ENCODE measurements around the gene ZNF423.
A peak's percentile ranks its signal among the peaks of the same experiment; 100 is the strongest.

ZNF423 gene

DNA sequence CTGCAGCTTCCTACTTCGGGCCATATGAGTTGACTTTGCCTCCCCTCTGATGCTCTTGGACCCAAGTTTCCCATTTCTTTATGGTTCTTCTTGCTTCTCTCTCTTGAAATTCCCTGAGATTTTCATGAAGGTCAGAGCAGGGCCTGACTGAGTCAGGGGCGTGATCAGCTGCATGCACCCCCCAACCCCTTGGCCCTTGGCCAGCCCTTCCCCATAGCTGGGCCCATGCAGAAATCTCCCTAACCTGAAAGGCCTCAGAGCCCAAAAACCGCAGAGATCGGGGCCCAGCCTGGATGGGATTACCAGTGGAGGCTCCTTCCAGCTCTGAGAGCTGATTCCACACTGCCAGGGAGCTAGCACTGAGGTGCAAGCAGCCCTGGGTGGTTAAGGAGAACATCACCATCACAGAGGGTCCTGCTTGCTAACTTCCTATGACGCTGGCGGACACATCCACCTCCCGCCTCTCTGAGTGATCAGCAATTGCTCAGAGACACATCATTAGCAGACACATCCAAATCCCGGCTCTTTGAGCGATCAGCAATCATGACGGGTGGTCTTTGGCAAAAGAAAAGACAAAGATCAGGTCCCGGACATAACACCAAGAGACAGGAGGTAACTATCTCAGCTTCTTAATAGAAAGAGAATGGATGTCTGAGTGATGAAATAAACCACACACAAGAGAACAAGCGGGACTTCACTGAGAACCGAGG is 320.9 kb downstream of the ZNF423 start:
- Histone ChIP-seq H3K36me3 (ENCODE audit: control insufficient read depth, insufficient read depth, low read length) (no peaks in the 10 kb centered on the region), H3K9ac (ENCODE audit: low read length) (no peak overlapping the region), H3K9me3 (ENCODE audit: control insufficient read depth, insufficient read depth, low read depth, low read length) (no peaks in the 10 kb centered on the region), H3K4me1 (ENCODE audit: control insufficient read depth, insufficient read depth, low read length) (peaks cover 17% of the 10 kb centered on the region), H3K27me3 (ENCODE audit: control insufficient read depth, insufficient read depth, low read length) (no peaks in the 10 kb centered on the region), H3K27ac (ENCODE audit: low read depth, low read length) (no peak overlapping the region), H3K4me3 (ENCODE audit: low read depth, low read length) (no peak overlapping the region)

DNA sequence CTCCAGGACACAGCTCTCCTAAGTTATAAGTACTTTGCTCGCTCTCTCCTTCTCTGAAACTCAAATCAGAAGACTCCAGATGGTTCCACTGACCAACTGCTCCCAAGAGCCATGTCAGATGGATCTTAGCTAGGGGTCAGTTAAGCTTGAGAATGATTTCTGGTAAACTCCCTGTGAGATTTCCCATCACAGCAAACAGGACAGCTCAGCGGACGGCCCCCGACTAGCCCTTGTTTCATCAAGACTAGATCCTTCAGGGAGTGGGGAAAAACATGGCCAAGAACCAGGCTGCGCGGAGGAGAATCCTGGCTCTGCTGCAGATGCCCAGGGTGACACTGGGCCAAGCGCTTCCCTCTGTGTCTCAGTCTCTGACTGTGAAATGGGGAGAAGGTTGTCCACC is 322.5 kb downstream of the ZNF423 start:
- Histone ChIP-seq H3K9ac (ENCODE audit: low read length) (no peak overlapping the region), H3K36me3 (ENCODE audit: control insufficient read depth, insufficient read depth, low read length) (no peaks in the 10 kb centered on the region), H3K4me1 (ENCODE audit: control insufficient read depth, insufficient read depth, low read length) (peaks cover 32% of the 10 kb centered on the region), H3K4me3 (ENCODE audit: low read depth, low read length) (no peak overlapping the region), H3K27ac (ENCODE audit: low read depth, low read length) (no peak overlapping the region), H3K27me3 (ENCODE audit: control insufficient read depth, insufficient read depth, low read length) (no peaks in the 10 kb centered on the region), H3K9me3 (ENCODE audit: control insufficient read depth, insufficient read depth, low read depth, low read length) (no peaks in the 10 kb centered on the region)

DNA sequence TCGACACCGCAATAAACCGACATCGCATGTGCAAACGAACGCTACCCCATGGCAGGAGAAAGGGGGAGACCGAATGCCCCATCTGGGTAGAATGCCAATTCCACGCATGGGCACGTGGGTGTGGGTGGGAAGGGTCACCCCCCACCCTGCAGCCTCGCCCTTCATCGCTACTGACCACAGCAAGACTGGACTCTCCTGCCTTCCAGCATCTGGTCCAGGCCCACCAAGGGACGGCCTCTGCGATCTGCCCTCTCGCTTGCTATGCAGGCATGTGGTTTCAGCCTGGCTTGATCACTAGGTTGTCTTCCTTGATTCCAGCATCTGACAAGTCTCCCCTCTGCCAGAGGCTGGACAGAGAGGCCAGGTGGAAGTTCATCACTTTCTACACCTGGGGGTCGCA is 323.0 kb downstream of the ZNF423 start:
- Histone ChIP-seq H3K9ac (ENCODE audit: low read length) (no peak overlapping the region), H3K27me3 (ENCODE audit: control insufficient read depth, insufficient read depth, low read length) (no peaks in the 10 kb centered on the region), H3K36me3 (ENCODE audit: control insufficient read depth, insufficient read depth, low read length) (no peaks in the 10 kb centered on the region), H3K4me1 (ENCODE audit: control insufficient read depth, insufficient read depth, low read length) (peaks cover 37% of the 10 kb centered on the region), H3K4me3 (ENCODE audit: low read depth, low read length) (no peak overlapping the region), H3K27ac (ENCODE audit: low read depth, low read length) (no peak overlapping the region), H3K9me3 (ENCODE audit: control insufficient read depth, insufficient read depth, low read depth, low read length) (no peaks in the 10 kb centered on the region)

DNA sequence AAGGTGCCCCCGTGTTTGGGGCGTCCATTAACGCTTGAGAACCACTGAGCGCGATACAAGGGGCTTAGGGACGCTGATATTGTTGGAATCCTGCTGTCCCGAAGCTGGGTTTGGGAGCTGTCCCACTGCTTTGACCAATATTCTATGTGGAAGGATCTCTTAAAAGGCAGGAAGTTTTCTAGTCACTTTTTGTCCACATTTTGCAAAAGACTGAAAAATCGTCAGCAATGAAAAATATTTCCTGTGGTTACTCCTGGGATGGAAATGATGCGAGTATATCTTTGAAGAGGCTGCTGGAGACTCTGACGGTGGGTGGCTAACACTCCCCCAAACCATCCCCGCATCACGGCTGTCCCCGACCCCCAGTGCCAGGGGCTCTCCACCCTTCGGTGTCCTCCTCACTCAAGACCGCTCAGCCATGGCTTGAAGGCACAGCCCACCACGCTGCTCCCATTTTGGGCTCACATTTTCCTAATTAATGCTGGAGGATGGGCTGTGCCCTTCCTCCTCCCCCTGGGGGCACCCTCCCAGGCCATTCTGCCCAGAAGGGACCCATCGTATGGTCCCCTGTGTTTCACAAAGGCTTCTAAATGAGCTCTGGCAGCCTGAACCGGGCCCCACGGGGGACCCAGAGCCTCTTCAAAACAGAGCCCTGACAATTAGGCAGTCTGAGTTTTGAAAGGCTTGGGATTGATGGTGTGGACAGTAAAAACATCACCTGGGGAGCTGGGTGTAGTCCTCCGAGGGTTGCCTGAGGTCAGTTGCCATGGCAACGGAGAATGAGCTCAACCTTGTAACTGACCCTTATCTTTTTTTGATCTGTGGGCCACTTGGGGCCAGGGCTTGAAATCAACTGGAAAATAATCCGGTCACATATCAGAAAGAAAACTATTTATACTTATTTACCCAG is 323.7 kb downstream of the ZNF423 start:
- Histone ChIP-seq H3K9me3 (ENCODE audit: control insufficient read depth, insufficient read depth, low read depth, low read length) (no peaks in the 10 kb centered on the region), H3K9ac (ENCODE audit: low read length) (no peak overlapping the region), H3K36me3 (ENCODE audit: control insufficient read depth, insufficient read depth, low read length) (no peaks in the 10 kb centered on the region), H3K4me3 (ENCODE audit: low read depth, low read length) (no peak overlapping the region), H3K4me1 (ENCODE audit: control insufficient read depth, insufficient read depth, low read length) (peaks cover 40% of the 10 kb centered on the region), H3K27ac (ENCODE audit: low read depth, low read length) (no peak overlapping the region), H3K27me3 (ENCODE audit: control insufficient read depth, insufficient read depth, low read length) (no peaks in the 10 kb centered on the region)

DNA sequence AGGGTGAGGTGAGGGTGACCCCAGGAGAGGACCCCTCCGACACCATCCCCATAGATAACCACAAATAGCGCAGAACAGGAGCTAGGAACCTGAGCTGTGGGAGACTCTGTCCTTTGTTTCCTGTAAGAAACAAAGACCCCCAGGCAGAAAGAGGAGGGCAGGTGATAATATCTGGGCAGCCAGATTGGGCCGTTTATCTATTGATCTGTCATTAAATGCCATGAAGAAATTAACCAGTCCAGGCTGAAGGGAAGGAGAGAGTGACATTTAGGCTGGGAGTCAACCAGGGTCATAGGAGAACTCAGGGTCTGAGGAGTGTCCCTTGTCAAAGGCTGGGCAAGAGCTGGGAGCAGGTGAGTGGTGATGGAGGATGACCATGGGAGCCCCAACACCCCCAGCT is 324.5 kb downstream of the ZNF423 start:
- no peak overlapping the region for H3K4me3 ChIP-seq (ENCODE audit: low read depth, low read length)
- no peaks in the 10 kb centered on the region for H3K27me3 ChIP-seq (ENCODE audit: control insufficient read depth, insufficient read depth, low read length)
- H3K9ac ChIP-seq (ENCODE audit: low read length) = no peak overlapping the region
- H3K36me3 ChIP-seq (ENCODE audit: control insufficient read depth, insufficient read depth, low read length) = no peaks in the 10 kb centered on the region
- H3K4me1 ChIP-seq (ENCODE audit: control insufficient read depth, insufficient read depth, low read length) = peaks cover 40% of the 10 kb centered on the region
- H3K9me3 ChIP-seq (ENCODE audit: control insufficient read depth, insufficient read depth, low read depth, low read length) = no peaks in the 10 kb centered on the region
- H3K27ac ChIP-seq (ENCODE audit: low read depth, low read length) = no peak overlapping the region

DNA sequence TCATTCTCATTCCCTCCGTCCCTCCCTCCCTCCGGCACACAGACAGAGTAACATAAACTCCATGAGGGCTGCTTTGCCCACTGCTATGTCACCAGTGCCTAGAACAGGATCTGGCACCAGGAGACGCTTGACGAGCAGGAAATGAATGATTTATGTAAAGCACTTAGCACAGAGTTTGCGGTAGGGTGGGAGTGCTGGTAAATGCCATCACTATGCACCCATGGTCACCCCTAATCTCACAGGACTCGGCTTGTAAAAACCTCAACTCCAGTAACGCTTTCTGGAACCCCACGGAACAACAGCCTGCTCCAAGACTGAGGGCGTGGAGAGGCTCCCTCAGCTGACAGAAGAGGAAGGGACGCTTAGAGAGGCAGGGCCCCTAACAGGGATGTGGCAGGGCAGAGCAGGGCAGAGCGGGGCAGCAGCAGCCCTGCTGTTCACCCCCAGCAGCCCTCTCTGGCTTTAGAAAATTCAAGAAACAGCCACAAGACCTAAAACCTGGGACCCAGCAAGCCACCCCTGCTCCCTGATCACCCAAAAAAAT is 325.4 kb downstream of the ZNF423 start:
- no peak overlapping the region for H3K27ac ChIP-seq (ENCODE audit: low read depth, low read length)
- no peak overlapping the region for H3K9ac ChIP-seq (ENCODE audit: low read length)
- no peak overlapping the region for H3K4me3 ChIP-seq (ENCODE audit: low read depth, low read length)
- no peaks in the 10 kb centered on the region for H3K27me3 ChIP-seq (ENCODE audit: control insufficient read depth, insufficient read depth, low read length)
- H3K4me1 ChIP-seq (ENCODE audit: control insufficient read depth, insufficient read depth, low read length) = peaks cover 40% of the 10 kb centered on the region
- no peaks in the 10 kb centered on the region for H3K36me3 ChIP-seq (ENCODE audit: control insufficient read depth, insufficient read depth, low read length)
- H3K9me3 ChIP-seq (ENCODE audit: control insufficient read depth, insufficient read depth, low read depth, low read length) = no peaks in the 10 kb centered on the region

DNA sequence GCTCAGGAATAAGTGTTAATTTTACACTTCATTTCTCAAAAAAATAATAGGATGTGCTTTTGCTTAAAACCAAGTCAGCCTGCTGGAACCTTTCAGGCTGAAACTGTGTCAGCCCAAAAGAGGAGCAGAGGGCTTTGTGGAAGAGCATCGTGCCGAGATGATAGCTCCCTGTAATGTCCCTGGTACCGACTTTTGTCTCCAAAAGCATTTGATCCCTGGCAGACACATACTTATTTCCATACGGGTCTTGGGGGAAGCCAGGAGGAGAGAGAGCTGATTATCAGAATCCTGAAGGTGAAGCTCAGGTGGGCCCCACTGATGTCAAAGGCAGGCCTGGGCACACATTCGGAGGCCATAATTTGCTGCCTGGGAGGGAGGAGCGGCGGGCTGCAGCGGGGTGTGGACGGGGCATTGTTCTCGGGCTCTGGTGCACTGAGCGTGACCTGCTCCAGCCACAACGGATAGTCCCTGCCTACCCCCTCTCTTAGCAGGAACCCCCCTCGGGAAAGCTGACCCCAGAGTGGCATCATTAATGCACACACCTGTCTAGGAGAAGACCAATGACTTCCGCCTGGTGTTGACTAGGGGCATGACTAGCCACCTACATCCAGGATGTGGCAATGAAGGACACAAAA is 326.4 kb downstream of the ZNF423 start:
- Histone ChIP-seq H3K36me3 (ENCODE audit: control insufficient read depth, insufficient read depth, low read length) (no peaks in the 10 kb centered on the region), H3K27me3 (ENCODE audit: control insufficient read depth, insufficient read depth, low read length) (no peaks in the 10 kb centered on the region), H3K9ac (ENCODE audit: low read length) (no peak overlapping the region), H3K4me1 (ENCODE audit: control insufficient read depth, insufficient read depth, low read length) (peaks cover 40% of the 10 kb centered on the region), H3K27ac (ENCODE audit: low read depth, low read length) (no peak overlapping the region), H3K9me3 (ENCODE audit: control insufficient read depth, insufficient read depth, low read depth, low read length) (no peaks in the 10 kb centered on the region), H3K4me3 (ENCODE audit: low read depth, low read length) (no peak overlapping the region)

DNA sequence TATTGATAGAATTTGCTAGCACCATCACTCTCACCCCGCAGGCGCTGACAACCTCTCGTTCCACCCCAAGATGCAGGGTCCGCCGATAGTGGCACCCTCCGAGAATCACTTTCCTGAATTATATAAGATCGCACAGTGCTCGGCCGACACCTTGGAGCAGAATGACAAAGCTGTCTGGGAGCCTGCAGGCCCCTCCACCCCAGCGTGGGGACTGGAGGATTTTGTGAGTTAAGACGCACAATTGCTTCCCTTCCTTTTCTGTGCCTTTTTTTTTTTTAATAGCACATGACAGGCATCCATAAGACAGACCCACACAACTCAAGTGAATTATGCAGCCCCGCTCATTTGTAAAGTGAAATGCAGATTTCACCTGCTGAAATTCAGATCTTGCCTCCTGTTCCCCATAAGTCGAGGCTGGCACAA is 327.0 kb downstream of the ZNF423 start:
- H3K9ac ChIP-seq (ENCODE audit: low read length) = no peak overlapping the region
- peaks cover 40% of the 10 kb centered on the region for H3K4me1 ChIP-seq (ENCODE audit: control insufficient read depth, insufficient read depth, low read length)
- no peaks in the 10 kb centered on the region for H3K27me3 ChIP-seq (ENCODE audit: control insufficient read depth, insufficient read depth, low read length)
- H3K4me3 ChIP-seq (ENCODE audit: low read depth, low read length) = no peak overlapping the region
- H3K9me3 ChIP-seq (ENCODE audit: control insufficient read depth, insufficient read depth, low read depth, low read length) = no peaks in the 10 kb centered on the region
- no peak overlapping the region for H3K27ac ChIP-seq (ENCODE audit: low read depth, low read length)
- H3K36me3 ChIP-seq (ENCODE audit: control insufficient read depth, insufficient read depth, low read length) = no peaks in the 10 kb centered on the region; the same call in 1 of the 2 replicates

DNA sequence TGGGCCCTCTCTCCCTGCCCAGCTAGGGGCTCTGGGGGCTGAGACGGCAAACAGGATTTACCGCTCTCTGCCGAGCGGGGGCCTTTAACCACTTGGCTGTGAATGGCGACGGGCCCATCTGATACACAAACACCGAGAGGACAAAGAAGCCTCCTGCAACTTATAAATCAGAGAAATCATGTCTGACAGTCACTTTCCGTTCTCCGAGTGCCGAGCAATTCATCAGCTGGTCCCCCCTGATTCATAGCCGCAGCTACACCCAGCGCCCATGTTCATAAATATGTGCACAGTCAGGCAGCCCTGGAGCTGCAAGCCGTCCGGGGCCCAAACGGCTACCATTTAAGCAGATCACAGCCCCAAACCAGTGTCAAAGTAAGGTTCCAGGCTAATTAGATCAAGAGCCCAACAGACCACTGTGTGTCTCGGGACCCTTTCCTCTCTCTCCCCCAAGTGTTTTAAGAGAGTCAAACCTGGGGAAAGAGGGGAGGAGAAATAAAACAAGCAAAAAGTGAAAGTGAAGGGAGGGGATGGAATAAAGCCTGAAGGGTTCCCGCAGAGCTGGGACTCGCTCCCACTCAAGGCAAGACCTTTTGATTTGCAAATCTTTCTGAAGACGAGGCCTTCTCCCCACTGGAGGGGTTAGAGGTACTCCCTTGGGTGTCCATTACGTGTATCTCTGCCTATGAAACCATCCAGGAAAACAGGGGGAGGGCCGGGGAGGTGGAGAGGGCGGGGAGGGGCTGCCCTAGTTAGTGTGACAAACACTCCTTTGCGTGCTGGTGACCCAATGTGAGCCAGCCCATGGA is 327.6 kb downstream of the ZNF423 start:
- H3K4me3 ChIP-seq (ENCODE audit: low read depth, low read length) = no peak overlapping the region
- no peaks in the 10 kb centered on the region for H3K27me3 ChIP-seq (ENCODE audit: control insufficient read depth, insufficient read depth, low read length)
- no peaks in the 10 kb centered on the region for H3K9me3 ChIP-seq (ENCODE audit: control insufficient read depth, insufficient read depth, low read depth, low read length)
- H3K9ac ChIP-seq (ENCODE audit: low read length) = no peak overlapping the region
- H3K4me1 ChIP-seq (ENCODE audit: control insufficient read depth, insufficient read depth, low read length) = peaks cover 40% of the 10 kb centered on the region
- peaks cover 6% of the 10 kb centered on the region; the same call in 1 of the 2 replicates for H3K36me3 ChIP-seq (ENCODE audit: control insufficient read depth, insufficient read depth, low read length)
- H3K27ac ChIP-seq (ENCODE audit: low read depth, low read length) = 0 out of 2 replicates have a peak overlapping the region, but pooled peaks have one; percentile 29

DNA sequence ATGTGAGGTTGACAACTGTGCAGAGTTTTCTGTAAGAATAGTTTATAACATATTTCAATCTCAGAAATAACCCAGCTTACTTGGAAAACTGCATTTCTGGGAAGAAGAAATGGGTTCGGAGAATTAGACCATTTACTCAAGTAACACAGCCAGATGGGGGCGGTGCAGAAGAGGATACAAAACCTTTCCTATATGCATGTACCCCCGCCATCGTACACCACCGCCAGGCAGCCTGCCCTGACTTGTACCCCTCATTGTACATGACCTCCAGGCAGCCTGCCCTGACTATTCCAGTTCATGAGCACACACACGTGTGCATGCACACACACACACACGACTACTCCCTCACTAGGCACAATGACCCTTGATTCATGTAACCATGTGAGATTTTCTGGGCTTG is 328.3 kb downstream of the ZNF423 start:
- H3K4me3 ChIP-seq (ENCODE audit: low read depth, low read length) = no peak overlapping the region
- peaks cover 9% of the 10 kb centered on the region for H3K36me3 ChIP-seq (ENCODE audit: control insufficient read depth, insufficient read depth, low read length)
- H3K27me3 ChIP-seq (ENCODE audit: control insufficient read depth, insufficient read depth, low read length) = no peaks in the 10 kb centered on the region
- H3K4me1 ChIP-seq (ENCODE audit: control insufficient read depth, insufficient read depth, low read length) = peaks cover 36% of the 10 kb centered on the region
- H3K9ac ChIP-seq (ENCODE audit: low read length) = no peak overlapping the region
- H3K27ac ChIP-seq (ENCODE audit: low read depth, low read length) = no peak overlapping the region
- no peaks in the 10 kb centered on the region for H3K9me3 ChIP-seq (ENCODE audit: control insufficient read depth, insufficient read depth, low read depth, low read length)
